ENCODE results near the gene SAMD1.

SAMD1 gene

GRCh38 chr19:14089662-14090508, 666 bp downstream of the SAMD1 start:
- no peak for DNase-seq (ENCODE audit: low read depth, low spot score)

- DNase-seq (ENCODE audit: low read depth, low spot score): no peak
These were observed 1.2 kb downstream of the SAMD1 start for GRCh38 chr19:14089412-14089661.

GRCh38 chr19:14088634-14089411, 1.7 kb downstream of the SAMD1 start:
- DNase-seq (ENCODE audit: low read depth, low spot score): no peak

- no peak for DNase-seq (ENCODE audit: low read depth, low spot score)
These were observed 4.5 kb downstream of the SAMD1 start for GRCh38 chr19:14086098-14086497.

- no peak for DNase-seq (ENCODE audit: low read depth, low spot score)
These were observed 5.1 kb downstream of the SAMD1 start, which contains the start of gene C19orf67 for GRCh38 chr19:14085309-14085995. Gene C19orf67, minus strand, starts transcription at chr19:14085783. Its CDS starts 156 bp downstream, at chr19:14085627.

- DNase-seq (ENCODE audit: low read depth, low spot score): no peak
These were observed 7.9 kb downstream of the SAMD1 start for GRCh38 chr19:14082675-14082960.

GRCh38 chr19:14081797-14082674, 8.5 kb downstream of the SAMD1 start:
- no peak for DNase-seq (ENCODE audit: low read depth, low spot score)

GRCh38 chr19:14080887-14081796, 9.4 kb downstream of the SAMD1 start:
- peak; percentile 99 for DNase-seq (ENCODE audit: low read depth, low spot score)

GRCh38 chr19:14078411-14078810, 12.1 kb downstream of the SAMD1 start:
- no peak for DNase-seq (ENCODE audit: low read depth, low spot score)

- DNase-seq (ENCODE audit: low read depth, low spot score): no peak
These were observed 16.4 kb downstream of the SAMD1 start for GRCh38 chr19:14073925-14074838.

GRCh38 chr19:14073261-14073924, 17.2 kb downstream of the SAMD1 start:
- DNase-seq (ENCODE audit: low read depth, low spot score): no peak

- DNase-seq (ENCODE audit: low read depth, low spot score): no peak
These were observed 17.9 kb downstream of the SAMD1 start, which contains the start of gene MISP3 for GRCh38 chr19:14072535-14073260. Gene MISP3, plus strand, starts transcription at chr19:14072786. Its CDS starts 524 bp downstream, at chr19:14073310.

GRCh38 chr19:14070268-14071050, 20.1 kb downstream of the SAMD1 start:
- no peak for DNase-seq (ENCODE audit: low read depth, low spot score)

GRCh38 chr19:14066134-14066533, 24.4 kb downstream of the SAMD1 start:
- no peak for DNase-seq (ENCODE audit: low read depth, low spot score)

- no peak for DNase-seq (ENCODE audit: low read depth, low spot score)
These were observed 27.4 kb downstream of the SAMD1 start for GRCh38 chr19:14063105-14063504.

- DNase-seq (ENCODE audit: low read depth, low spot score): no peak
These were observed 28.0 kb downstream of the SAMD1 start for GRCh38 chr19:14062558-14062855.

GRCh38 chr19:14061751-14062557, 28.6 kb downstream of the SAMD1 start, which contains the start of gene PALM3:
Gene PALM3, minus strand, starts transcription at chr19:14062076. Its CDS starts 96 bp downstream, at chr19:14061980.
- DNase-seq (ENCODE audit: low read depth, low spot score): no peak

All from activated CD4-positive, CD25-positive, alpha-beta regulatory T cell treated with anti-CD3 and anti-CD28 coated beads, Interleukin-2, amount 50 U/mL, for 16 hours (primary cell).